Nephron progenitor cell (in vitro differentiated cells): Measurements from ENCODE around the gene NSL1.

Experiments
- DNase-seq: peaks from one replicate; pipeline ENCODE4 v3.0.0; 2021
- H3K27ac Mint-ChIP-seq: 2 replicates; pipeline ENCODE4 v1.8.0; 2021; ENCODE audit warnings: mild to moderate bottlenecking, moderate library complexity, mixed read lengths
- H3K27me3 Mint-ChIP-seq: 2 replicates; pipeline ENCODE4 v1.8.0; 2021; ENCODE audit warnings: mild to moderate bottlenecking, low read depth, mixed read lengths; ENCODE audit not compliant: poor library complexity
- H3K36me3 Mint-ChIP-seq: 2 replicates; pipeline ENCODE4 v1.8.0; 2021; ENCODE audit warnings: low read depth, mixed read lengths
- H3K4me1 Mint-ChIP-seq: 2 replicates; pipeline ENCODE4 v1.8.0; 2021; ENCODE audit warnings: mixed read lengths
- H3K4me3 Mint-ChIP-seq: 2 replicates; pipeline ENCODE4 v1.8.0; 2021; ENCODE audit warnings: mild to moderate bottlenecking, moderate library complexity, mixed read lengths
- H3K9me3 Mint-ChIP-seq: 2 replicates; pipeline ENCODE4 v1.8.0; 2021; ENCODE audit warnings: mild to moderate bottlenecking, moderate library complexity, mixed read lengths
- CTCF ChIP-seq: fragments of 200-600 bp; sonication (generic); IDR thresholded peaks from 2 replicates; pipeline ENCODE4 v1.5.0; 2021; ENCODE audit warnings: antibody characterized with exemption

Gene NSL1

GRCh38 chr1:212689758-212690529, 101.6 kb downstream of the NSL1 start:
- no peak for DNase-seq
- no peak for TF ChIP-seq CTCF
- H3K27me3 Mint-ChIP-seq: peaks cover 8% of the 10 kb centered on the region

GRCh38 chr1:212689196-212689725, 102.3 kb downstream of the NSL1 start:
- Mint-ChIP-seq H3K36me3 (no peaks in the 10 kb centered on the region), H3K27ac (no peak overlapping the region), H3K9me3 (no peaks in the 10 kb centered on the region), H3K4me3 (no peak overlapping the region), H3K4me1 (peaks cover 5% of the 10 kb centered on the region), H3K27me3 (peaks cover 5% of the 10 kb centered on the region)
- no peak for DNase-seq
- no peak for TF ChIP-seq CTCF

More at GRCh38 chr1:212689758-212690529, 101.6 kb downstream of the NSL1 start:
- Mint-ChIP-seq H3K36me3 (no peaks in the 10 kb centered on the region), H3K4me3 (no peak overlapping the region), H3K4me1 (peaks cover 12% of the 10 kb centered on the region), H3K27ac (no peak overlapping the region), H3K9me3 (no peaks in the 10 kb centered on the region)

- Mint-ChIP-seq H3K36me3 (no peaks in the 10 kb centered on the region), H3K9me3 (no peaks in the 10 kb centered on the region), H3K27ac (no peak overlapping the region), H3K4me1 (no peaks in the 10 kb centered on the region), H3K27me3 (no peaks in the 10 kb centered on the region), H3K4me3 (no peak overlapping the region)
- TF ChIP-seq CTCF: no peak
- DNase-seq: no peak
These were observed 103.1 kb downstream of the NSL1 start for GRCh38 chr1:212688341-212689047.

GRCh38 chr1:212687811-212688210, 103.8 kb downstream of the NSL1 start:
- Mint-ChIP-seq H3K27ac (no peak overlapping the region), H3K36me3 (no peaks in the 10 kb centered on the region), H3K4me1 (no peaks in the 10 kb centered on the region), H3K27me3 (no peaks in the 10 kb centered on the region), H3K4me3 (no peak overlapping the region), H3K9me3 (no peaks in the 10 kb centered on the region)
- DNase-seq: no peak
- TF ChIP-seq CTCF: no peak

- Mint-ChIP-seq H3K27ac (no peak overlapping the region), H3K4me3 (no peak overlapping the region), H3K4me1 (no peaks in the 10 kb centered on the region), H3K36me3 (no peaks in the 10 kb centered on the region), H3K27me3 (peaks cover 3% of the 10 kb centered on the region), H3K9me3 (no peaks in the 10 kb centered on the region)
- DNase-seq: no peak
- TF ChIP-seq CTCF: no peak
These were observed 105.0 kb downstream of the NSL1 start for GRCh38 chr1:212686591-212686990.
